Inflammatory macrophage (primary cell): ENCODE measurements around the gene CHD2.
"Not testable (repeated sequence)": the region's sequence is repeated elsewhere in the genome, so short reads cannot be mapped to it uniquely, and the experiment has no call there.

ENCODE experiments used
- DNase-seq, 2 donors: peaks; one replicate each; pipeline ENCODE4 v3.0.0-alpha.2; 2020 to 2022
- total RNA-seq, 18 experiments: gene quantifications; one replicate each; lab custom pipeline; 2026; ENCODE audit warnings: mixed read lengths in 6 of 18, inconsistent platforms in 2 of 18; lab: John Stamatoyannopoulos, UW

The CHD2 gene
- total RNA-seq: 70.0 to 271 (median 136) reads per million in 18 experiments

GRCh38 chr15:92899948-92900730 is at the start of gene CHD2:
Gene CHD2 (plus strand): TSS chr15:92900324. CDS start chr15:92901238, 914 bp downstream.
- DNase-seq: peak; percentile 80 to 83

- DNase-seq: no peak
Observed at GRCh38 chr15:92853222-92853621, 46.9 kb upstream of the CHD2 start.

- DNase-seq: no peak
Observed at GRCh38 chr15:92861742-92862141, 38.4 kb upstream of the CHD2 start.

GRCh38 chr15:92864127-92864814 is 35.9 kb upstream of the CHD2 start:
- no peak for DNase-seq

GRCh38 chr15:92869263-92869940 is 30.7 kb upstream of the CHD2 start:
- no peak for DNase-seq

GRCh38 chr15:92870010-92870591 is 30.0 kb upstream of the CHD2 start:
- no peak for DNase-seq

GRCh38 chr15:92872967-92873366 is 27.2 kb upstream of the CHD2 start:
- not testable (repeated sequence) for DNase-seq

- no peak for DNase-seq
Observed at GRCh38 chr15:92877000-92877399, 23.1 kb upstream of the CHD2 start.

- DNase-seq: no peak
Observed at GRCh38 chr15:92877416-92877815, 22.7 kb upstream of the CHD2 start.

GRCh38 chr15:92878593-92879053 is 21.5 kb upstream of the CHD2 start:
- no peak for DNase-seq

- DNase-seq: no peak
Observed at GRCh38 chr15:92879949-92880725, 20.0 kb upstream of the CHD2 start.

GRCh38 chr15:92880796-92881195 is 19.3 kb upstream of the CHD2 start:
- no peak for DNase-seq

GRCh38 chr15:92881211-92881754 is 18.8 kb upstream of the CHD2 start:
- DNase-seq: no peak

- peak; percentile 100 for DNase-seq
Observed at GRCh38 chr15:92881802-92882696, 18.1 kb upstream of the CHD2 start.

- DNase-seq: no peak
Observed at GRCh38 chr15:92882697-92883162, 17.4 kb upstream of the CHD2 start.

- peak in 1 of 2 donors; percentile 57 for DNase-seq
Observed at GRCh38 chr15:92883163-92883875, 16.8 kb upstream of the CHD2 start.

- DNase-seq: peak; percentile 33 to 79
Observed at GRCh38 chr15:92883876-92884435, 16.2 kb upstream of the CHD2 start.

GRCh38 chr15:92884436-92885223 is 15.5 kb upstream of the CHD2 start:
- peak; percentile 23 to 77 for DNase-seq
